Measurements from ENCODE around the gene POLE2.
"Not testable (repeated sequence)": the region's sequence is repeated elsewhere in the genome, so short reads cannot be mapped to it uniquely, and the experiment has no call there.

The POLE2 gene

GRCh38 chr14:49659526-49660455 lies 28.2 kb downstream of the POLE2 start:
- no peak for DNase-seq (ENCODE audit: low read depth)

GRCh38 chr14:49657500-49657899 lies 30.5 kb downstream of the POLE2 start:
- not testable (repeated sequence) for DNase-seq (ENCODE audit: low read depth)

GRCh38 chr14:49654511-49654910 lies 33.5 kb downstream of the POLE2 start:
- no peak for DNase-seq (ENCODE audit: low read depth)

GRCh38 chr14:49653508-49653907 lies 34.5 kb downstream of the POLE2 start:
- no peak for DNase-seq (ENCODE audit: low read depth)

- no peak for DNase-seq (ENCODE audit: low read depth)
Measured at GRCh38 chr14:49642163-49642562, 45.9 kb downstream of the POLE2 start.

DNA sequence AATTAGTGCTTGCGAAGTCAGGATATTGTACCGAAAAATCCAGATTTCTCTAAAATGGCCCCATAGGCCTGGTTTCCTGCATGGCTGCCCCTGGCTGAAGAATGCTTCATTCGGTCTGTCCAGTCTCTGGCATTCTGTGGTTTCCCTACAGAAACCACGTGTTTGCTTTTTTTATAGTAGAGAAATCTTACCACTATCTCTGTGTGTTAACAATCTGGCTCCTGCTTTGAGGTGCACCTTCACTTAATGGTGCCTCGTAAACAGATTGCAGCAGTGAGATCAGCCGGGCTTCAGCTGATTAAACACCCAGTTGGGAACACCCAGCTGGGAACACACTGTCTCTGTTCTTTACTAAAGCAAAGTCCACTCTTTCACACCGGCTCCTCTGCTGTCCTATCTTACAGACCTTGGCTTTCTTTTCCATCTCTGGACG lies 46.3 kb downstream of the POLE2 start:
- DNase-seq (ENCODE audit: low read depth) = no peak

GRCh38 chr14:49640540-49641417 lies 47.2 kb downstream of the POLE2 start:
- no peak for DNase-seq (ENCODE audit: low read depth)

DNA sequence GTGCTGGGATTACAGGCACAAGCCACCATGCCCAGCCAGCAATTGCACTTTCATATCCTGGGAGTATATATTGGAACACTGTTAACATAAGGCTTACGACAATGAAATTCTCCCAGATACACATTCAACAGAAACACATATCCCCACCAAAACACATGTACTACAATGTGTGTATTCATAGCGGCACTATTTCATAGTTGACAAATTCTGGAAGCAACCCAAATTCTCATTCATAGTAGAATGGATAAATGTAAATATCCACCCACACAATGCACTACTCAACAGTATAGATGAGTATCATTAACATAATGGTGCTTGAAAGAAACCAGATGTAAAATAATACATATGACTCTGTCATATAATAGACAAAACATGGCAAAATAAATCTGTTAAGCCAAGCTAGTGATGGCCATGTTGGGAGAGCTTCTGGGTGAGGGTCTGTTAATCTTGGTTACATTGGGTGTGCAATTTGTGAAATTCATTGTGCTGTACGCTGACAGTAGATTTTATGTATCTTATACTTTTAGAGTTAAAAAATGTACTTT lies 50.4 kb downstream of the POLE2 start:
- DNase-seq (ENCODE audit: low read depth) = no peak

GRCh38 chr14:49636866-49637265 lies 51.1 kb downstream of the POLE2 start:
- no peak for DNase-seq (ENCODE audit: low read depth)

DNA sequence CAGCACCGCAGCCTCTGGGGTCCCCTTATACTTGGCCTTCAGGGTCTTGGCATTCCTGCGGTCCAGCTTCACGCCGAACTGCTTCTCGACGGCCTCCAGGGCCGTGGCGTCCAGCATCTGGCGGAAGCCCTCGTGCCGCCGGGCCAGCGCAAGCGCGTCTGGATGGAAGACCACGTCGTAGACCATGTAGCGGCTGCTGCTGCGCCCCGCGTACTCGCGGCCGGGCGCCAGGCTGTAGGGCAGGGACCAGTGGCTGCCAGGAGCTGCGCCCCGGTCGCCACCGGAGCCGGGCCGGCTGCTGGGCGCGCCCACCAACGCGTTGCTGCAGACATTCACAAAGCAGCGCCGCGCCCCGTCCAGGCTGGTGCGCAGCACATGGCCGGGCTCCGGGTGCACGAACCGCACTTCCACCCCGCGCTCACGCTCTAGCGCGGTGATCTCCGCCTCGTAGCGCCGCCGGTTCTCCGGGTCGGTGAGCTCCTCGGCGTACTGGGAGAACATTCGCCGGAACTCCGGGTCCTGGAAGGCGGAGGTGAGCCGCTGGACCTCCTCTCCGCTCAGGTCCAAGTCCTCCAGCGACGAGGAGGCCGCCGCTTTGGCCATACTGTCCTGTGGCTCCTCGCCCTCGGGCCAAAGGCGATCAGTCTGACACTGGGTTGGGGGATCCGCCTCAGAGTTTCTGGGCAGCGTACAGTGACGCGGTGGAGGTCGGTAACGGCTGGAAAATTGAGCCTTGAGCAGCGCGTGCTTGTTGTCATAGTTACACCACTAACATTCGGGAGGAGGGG lies 53.3 kb downstream of the POLE2 start, which contains the start of gene DNAAF2:
TSS of gene DNAAF2 (minus strand) at position 698 of the 788 bp plus-strand sequence. CDS start at position 603, 95 bp downstream.
- DNase-seq (ENCODE audit: low read depth) = peak; percentile 30

GRCh38 chr14:49633640-49634546 lies 54.1 kb downstream of the POLE2 start:
- DNase-seq (ENCODE audit: low read depth) = peak; percentile 64

DNA sequence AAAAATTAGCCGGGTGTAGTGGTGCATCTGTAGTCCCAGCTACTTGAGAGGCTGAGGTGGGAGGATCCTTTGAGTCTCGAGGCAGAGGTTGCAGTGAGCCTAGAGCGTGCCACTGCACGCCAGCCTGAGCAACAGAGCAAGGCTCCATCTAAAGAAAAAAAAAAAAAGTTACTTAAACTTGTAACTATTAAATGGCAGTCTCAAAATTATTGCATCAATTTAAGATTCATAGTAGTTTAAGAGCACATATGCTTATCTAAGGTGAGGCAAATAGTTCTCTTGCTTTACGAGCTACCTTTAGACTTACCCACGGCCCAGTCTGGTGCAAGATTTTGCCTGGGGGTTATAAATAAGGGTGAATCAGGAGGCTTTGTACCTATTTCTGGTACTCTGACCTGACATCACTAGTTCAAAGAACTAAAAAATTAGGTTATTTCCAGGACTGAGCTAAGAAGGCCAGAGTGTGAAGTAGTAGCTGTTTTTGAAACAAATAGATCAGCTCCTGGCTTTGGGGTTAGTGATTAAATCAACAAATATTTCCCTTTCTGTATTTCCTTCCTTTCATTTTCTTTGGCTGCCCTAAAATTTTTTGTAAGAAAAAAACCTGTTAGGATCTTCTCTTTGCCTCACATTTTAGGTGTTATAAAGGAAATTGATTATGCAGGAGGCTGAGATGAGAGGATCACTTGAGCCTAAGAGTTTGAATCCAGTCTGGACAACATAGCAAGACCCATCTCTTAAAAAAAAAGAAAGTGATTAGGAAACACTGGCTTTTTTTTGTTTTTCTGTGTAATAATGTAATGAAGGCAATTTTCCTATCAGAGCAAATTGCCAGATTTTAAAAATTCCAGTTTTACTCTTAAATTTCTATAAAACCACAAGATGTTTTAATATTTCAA lies 63.8 kb downstream of the POLE2 start:
- no peak for DNase-seq (ENCODE audit: low read depth)

- DNase-seq (ENCODE audit: low read depth) = no peak
Measured at GRCh38 chr14:49623387-49623786, 64.6 kb downstream of the POLE2 start.

- DNase-seq (ENCODE audit: low read depth) = no peak
Measured at GRCh38 chr14:49622022-49622607, 65.9 kb downstream of the POLE2 start.

DNA sequence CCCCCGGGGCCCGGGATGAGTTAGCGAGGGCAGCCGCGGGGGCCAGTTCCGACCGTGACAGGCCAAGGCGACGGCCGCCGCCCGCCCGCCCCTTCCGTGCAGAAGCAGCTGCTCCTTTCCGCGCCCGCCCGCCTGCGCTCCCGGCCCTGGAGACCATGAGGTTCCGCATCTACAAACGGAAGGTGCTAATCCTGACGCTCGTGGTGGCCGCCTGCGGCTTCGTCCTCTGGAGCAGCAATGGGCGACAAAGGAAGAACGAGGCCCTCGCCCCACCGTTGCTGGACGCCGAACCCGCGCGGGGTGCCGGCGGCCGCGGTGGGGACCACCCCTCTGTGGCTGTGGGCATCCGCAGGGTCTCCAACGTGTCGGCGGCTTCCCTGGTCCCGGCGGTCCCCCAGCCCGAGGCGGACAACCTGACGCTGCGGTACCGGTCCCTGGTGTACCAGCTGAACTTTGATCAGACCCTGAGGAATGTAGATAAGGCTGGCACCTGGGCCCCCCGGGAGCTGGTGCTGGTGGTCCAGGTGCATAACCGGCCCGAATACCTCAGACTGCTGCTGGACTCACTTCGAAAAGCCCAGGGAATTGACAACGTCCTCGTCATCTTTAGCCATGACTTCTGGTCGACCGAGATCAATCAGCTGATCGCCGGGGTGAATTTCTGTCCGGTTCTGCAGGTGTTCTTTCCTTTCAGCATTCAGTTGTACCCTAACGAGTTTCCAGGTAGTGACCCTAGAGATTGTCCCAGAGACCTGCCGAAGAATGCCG lies 66.7 kb downstream of the POLE2 start:
- DNase-seq (ENCODE audit: low read depth) = no peak

GRCh38 chr14:49620182-49621113 lies 67.6 kb downstream of the POLE2 start, which contains the start of the genes MGAT2 and RPL36AL:
TSS of gene MGAT2 (plus strand) at chr14:49620799. CDS start at chr14:49621269, 470 bp downstream.
TSS of gene RPL36AL (minus strand) at chr14:49620626. CDS start at chr14:49619104, 1,522 bp downstream.
- DNase-seq (ENCODE audit: low read depth) = peak; percentile 90

DNA sequence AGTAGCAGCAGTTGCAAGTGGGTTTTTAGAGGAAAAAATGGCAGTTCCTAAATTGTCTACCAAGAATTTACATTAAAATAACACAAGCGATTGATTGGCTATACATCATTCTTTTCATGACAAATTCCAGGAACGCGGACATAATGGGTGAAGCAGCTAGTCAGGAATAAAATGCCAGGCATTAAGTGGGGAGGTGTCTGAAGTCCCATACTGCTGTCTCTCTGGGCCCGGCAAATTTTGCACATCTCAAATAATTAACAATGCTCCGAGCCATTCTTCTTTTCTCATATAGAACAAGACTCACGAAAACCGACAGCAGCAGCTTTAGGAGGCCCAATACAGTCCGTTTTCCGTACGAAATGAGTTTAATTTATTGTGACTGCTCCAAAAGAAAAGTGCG lies 68.3 kb downstream of the POLE2 start:
- DNase-seq (ENCODE audit: low read depth) = no peak
